HG03571 (cell line): ENCODE data around the gene NKPD1.

Source experiments
- ATAC-seq: cut with Tn5 transposase; IDR thresholded peaks from one replicate; pipeline ENCODE4 v1.9.1; 2021; ENCODE audit not compliant: unreplicated experiment

Gene NKPD1

DNA sequence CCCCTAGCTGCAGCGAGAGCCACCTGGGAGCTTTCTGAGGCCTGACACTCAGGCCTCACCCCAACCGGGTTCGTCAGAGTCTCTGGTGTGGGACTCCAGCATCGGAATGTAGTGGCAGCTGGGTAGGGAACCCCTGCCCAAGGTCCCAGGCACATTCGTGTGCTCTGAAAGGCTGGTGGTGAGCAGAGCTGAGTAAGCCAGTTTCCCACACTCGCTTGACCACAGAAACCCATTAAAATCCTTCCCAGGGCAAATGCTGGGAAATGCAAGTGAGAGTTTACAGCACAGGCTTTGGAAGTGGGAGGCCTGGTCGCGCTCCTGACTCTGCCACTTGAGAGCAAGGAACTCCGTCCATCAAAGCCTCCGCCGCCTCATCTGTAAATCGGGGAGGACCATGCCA is 13.0 kb upstream of the NKPD1 start:
- ATAC-seq = no peak

GRCh38 chr19:45172611-45173208 is 11.9 kb upstream of the NKPD1 start:
- no peak for ATAC-seq

DNA sequence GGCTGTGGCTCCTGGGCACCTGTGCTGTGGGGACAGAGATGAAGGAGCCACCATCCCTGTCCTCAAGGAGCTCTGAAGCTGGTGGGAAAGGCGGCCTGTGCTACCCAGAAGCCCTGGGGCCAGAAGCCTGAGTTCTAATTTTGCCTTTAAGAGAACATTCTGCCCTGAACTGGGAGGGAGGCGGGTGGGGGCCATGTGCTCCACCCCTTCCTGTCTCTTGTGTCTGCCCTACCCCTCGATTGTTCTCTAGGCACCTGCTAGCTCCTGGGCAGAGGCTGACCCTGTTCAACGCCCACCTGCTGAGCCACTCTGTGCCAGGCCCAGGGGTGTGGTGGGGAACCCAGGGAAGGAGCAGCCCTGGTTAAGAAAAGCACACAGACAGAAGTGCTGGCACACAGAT is 11.4 kb upstream of the NKPD1 start:
- no peak for ATAC-seq

DNA sequence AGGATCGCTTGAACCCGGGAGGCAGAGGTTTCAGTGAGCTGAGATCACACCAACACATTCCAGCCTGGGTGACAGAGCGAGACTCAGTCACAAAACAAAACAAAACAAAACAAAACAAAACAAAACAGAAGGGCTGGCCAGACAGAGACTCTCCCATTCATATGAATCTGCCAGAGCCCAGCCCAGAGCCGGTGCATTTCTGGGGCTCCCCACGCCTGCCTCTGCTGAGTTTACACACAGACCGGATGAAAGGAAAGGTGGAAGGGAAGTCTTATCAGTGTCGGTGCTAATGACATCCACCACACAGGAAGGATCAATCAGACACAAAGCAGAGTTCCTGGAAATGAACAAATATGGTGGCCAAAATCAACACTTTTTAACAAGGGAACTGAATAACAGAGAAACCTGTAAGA is 10.4 kb upstream of the NKPD1 start:
- ATAC-seq = no peak

- ATAC-seq = no peak
Observed at GRCh38 chr19:45170146-45171106, 9.6 kb upstream of the NKPD1 start.

DNA sequence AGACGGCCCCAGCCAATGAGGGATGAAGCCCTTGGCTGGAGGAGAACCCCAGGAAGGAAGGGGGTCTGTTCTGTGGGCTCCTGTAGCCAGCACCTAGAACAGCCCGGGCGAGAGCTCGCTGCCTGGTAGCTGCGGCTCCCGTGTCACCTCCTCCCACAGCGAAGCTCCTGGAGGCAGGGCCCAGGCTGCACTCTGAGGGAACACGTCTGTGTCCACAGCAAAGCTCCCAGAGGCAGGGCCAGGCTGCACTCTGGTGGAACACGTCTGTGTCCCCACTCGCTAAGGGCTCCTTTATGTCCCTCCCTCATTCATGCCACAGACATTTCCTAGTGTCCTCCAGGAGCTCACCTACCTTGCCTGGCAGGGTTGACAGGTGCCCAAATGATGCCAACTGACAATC is 8.8 kb upstream of the NKPD1 start:
- ATAC-seq = no peak

GRCh38 chr19:45168767-45169351 is 8.1 kb upstream of the NKPD1 start:
- no peak for ATAC-seq

DNA sequence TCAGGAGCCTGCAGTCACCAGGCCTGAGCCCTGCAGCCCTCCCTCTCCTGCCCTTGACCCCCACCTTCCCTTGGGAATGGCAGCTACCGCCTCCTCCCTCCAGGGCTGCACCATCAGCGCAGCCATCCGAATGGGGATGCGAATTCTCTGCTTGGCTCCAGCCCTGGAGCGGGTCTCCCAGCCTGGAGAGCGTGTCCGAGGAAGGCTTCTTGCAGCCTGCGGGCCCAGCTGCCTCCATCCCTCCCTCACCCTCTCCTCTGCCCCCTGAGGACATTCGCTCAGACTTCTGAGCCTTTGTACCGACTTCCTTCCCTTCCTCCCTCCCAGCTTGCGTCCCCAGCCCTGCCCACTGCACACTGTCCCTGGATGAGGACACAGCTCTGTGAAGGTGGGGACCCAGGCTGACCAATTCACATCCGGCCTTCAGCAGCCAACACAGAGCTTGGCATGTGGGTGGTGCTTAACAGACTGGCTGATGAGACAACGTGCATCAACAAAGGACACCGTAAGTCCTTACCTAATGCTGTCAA is 6.0 kb upstream of the NKPD1 start:
- no peak for ATAC-seq

DNA sequence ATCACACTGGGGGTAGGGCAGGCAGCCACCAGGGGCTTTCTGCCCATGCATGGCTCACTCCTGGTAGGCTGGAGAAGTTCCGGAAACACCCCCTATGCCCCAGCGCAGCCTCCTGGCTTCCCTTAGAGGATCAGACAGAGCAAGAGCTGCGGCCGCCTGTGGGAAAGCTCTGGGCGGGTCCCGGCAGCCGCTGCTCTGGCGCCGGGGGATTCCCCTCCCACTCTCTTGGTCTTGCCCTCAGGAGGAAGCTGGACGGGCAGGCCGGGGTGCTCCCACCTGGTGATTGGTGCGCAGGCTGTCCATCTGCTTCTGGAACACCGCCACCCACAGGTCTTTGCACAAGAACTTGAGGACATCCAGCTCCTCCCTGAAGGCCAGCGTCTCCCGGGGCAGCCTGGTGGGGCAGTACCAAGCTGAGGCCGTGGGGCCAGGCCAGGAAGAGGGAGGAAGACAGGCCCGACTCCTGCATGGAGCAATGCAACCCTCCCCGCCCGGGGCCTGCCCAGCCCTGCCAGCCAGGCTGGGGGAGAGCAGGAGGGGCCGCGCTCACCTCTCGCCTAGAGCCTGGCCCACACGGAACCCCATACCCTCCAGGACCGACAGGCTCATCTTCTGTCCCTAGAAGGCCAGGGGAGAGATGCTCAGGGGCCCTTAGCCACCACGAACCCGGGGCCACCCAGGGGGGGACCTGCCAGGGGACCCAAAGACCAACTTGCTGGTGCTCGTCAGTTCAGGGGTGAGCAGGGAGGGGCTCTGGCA is 4.0 kb upstream of the NKPD1 start:
- ATAC-seq = peak; percentile 55

- ATAC-seq = no peak
Observed at GRCh38 chr19:45163751-45164460, 3.1 kb upstream of the NKPD1 start.

DNA sequence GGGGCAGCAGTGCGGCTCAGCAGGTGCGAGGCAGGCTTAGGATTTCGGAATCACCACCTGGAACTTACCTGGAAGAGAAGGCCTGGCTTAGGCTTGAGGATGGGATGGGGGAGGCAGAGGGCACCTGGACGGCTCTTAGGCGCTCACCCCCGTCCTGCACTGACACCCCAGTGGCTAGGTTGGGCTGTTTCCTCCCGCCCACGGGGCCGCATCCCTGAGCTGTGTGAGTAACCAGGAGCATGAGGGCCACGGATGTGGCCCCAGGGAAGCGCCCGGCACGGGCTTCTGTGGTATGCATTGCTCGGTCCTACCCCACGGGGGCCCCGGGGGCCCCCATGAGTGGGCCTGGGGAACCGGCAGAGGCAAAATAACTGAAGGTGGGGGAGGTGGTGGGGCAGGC is 2.4 kb upstream of the NKPD1 start:
- ATAC-seq = no peak

- ATAC-seq = no peak
Observed at GRCh38 chr19:45162608-45163143, 1.9 kb upstream of the NKPD1 start.

DNA sequence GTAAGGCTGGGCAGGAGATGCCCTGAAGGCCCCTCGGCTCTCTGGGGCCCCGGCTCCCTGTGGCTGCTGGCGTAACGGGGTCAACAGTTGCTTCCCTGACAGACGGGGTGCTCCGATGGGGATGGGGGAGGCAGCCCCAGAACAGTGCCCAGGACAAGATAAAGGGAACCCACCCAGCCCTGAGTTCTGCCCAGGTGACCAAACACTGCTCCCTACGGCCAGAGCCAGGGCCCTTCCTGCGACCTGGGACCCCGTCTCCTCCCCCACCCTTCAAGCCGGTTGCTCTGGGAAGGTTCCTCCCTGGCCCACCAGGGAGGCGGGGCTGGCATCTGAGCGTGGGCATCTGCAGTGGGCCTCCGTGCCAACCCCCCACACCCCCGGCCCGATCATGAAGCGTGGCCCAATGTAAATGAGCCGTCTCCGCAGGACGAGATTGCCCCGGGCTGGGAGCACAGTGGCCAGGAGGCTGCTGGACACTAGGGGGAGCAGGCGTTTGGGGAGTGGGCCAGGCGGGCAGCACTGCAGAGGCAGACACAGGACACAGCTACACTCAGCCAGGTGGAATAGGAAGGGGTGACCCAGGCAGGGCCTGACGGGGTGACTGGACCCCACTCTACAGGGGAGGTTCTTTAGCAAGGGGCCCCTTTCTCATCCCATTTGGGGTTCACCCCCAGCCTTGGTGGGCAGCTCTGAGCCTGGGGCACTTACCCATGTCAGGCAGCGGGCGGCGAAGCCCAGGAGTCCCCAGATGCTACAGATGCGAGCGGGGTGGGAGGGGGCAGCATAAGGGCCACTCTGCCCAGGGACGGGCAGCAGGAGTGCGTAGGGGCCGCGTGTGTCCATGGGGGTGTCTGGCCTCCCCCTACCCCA is 1.2 kb upstream of the NKPD1 start:
- no peak for ATAC-seq

- ATAC-seq = no peak
Observed at GRCh38 chr19:45159971-45160324, 834 bp downstream of the NKPD1 start.

GRCh38 chr19:45159210-45159970 is 1.4 kb downstream of the NKPD1 start:
- no peak for ATAC-seq

DNA sequence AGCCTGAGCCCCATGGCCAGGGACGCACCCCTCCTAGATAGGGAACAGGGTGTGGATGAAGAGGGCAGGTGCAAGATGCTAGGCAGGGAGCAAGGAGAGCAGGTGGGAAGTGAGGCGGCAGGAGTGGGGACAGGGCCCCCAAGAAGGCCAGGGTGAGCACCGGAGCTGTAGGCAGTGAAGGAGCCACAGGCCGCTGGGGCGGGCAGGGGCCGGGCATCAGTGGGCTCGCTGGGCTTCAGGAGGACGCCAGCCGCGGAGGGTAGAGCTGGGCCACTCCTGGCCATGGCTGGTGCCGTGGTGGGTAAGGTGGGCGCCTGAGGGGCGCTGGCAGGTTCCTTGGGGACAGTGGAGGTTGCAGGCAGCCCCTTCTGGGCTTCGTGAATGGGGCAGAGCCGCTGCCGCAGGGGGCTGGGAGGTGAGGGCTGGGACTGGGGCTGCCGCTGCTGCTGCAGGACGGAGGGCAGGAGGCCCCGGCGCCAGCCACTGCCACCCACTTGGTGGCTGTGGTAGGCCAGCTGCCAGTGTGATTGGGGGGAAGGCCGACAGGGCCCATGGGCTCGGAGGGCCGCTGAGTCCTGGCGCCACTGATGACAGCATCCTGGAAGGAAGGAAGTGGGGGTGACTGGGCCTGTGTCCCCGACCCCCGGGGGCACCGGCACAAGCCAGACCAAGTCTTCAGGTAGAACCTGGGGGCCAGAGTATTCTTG is 2.1 kb downstream of the NKPD1 start:
- no peak for ATAC-seq

DNA sequence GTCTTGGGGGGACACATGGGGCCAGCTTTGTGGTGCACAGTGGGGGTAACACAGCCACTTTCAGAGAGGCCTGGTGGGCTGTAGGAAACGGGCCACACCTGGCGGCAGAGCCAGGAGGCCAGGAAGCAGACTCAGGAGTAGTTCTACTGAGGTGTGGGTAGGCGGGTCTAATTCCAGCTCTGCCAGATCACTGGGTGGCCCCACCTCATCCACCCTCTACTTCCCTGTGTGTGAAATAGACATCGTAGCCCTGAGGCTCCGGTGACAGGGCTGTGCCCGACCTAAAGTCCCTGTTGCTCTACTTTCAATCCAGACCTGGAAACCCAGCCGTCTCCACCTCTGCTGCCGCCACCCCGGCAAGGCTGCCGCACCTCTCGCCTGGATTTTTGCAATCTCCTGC is 4.0 kb downstream of the NKPD1 start:
- no peak for ATAC-seq

DNA sequence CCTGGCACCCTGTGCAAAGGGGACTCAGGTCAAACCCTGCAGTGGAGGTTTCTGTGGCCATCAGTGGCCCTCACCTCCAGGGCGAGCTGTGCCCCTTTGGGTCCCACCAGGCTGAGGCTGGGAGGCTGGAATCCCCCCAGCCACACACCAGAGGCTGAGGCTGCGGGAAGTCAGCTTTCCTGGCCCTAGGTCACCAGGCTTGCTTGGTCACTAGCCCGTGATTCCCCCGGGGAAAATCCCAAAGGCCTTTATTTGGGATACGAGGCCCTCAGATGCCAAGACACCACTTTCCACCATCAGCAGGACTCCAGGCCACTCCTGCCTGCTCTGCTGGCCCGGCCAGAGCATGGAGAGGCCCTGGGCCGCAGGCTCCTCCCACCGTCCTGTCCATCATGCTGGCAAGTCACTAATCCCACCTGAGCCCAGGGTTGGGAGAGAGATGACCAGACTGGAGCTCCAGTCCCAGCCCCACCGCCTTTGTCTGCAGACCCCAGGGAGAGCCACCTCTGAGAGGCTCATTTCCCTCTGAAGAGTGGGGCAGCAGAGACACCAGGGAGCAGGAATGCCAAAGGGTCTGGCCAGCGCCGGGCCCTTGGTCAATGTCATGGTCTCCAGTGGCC is 4.7 kb downstream of the NKPD1 start:
- ATAC-seq = no peak
